IPS-NIHi7 (cell line): ENCODE results near the gene CFAP57.

Experiments used
- DNase-seq: peaks from one replicate; pipeline ENCODE4 v3.0.0; 2012; ENCODE audit warnings: mixed read lengths; ENCODE audit errors: extremely low spot score

CFAP57 gene

GRCh38 chr1:43255438-43256210 is 83.5 kb downstream of the CFAP57 start:
- DNase-seq, result no peak

GRCh38 chr1:43256675-43257570 is 84.8 kb downstream of the CFAP57 start:
- no peak for DNase-seq

GRCh38 chr1:43258370-43258769 is 86.2 kb downstream of the CFAP57 start:
- DNase-seq, result no peak

- DNase-seq, result no peak
Measured at GRCh38 chr1:43265431-43265830, 93.3 kb downstream of the CFAP57 start.

- DNase-seq, result no peak
Measured at GRCh38 chr1:43266881-43267280, 94.8 kb downstream of the CFAP57 start.

- no peak for DNase-seq
Measured at GRCh38 chr1:43267291-43267805, 95.2 kb downstream of the CFAP57 start.

- DNase-seq, result no peak
Measured at GRCh38 chr1:43267818-43268425, 95.8 kb downstream of the CFAP57 start.

- DNase-seq, result no peak
Measured at GRCh38 chr1:43269627-43270375, 97.7 kb downstream of the CFAP57 start, which contains the start of gene TMEM125. Gene TMEM125, plus strand, starts transcription at chr1:43269983. Its CDS starts 2,740 bp downstream, at chr1:43272723.

- DNase-seq, result peak; percentile 99
Measured at GRCh38 chr1:43270421-43271095, 98.4 kb downstream of the CFAP57 start.

- peak; percentile 58 for DNase-seq
Measured at GRCh38 chr1:43271186-43272118, 99.3 kb downstream of the CFAP57 start.

GRCh38 chr1:43272161-43272560 is 100.0 kb downstream of the CFAP57 start:
- no peak for DNase-seq

- DNase-seq, result no peak
Measured at GRCh38 chr1:43272576-43273571, 100.7 kb downstream of the CFAP57 start.

GRCh38 chr1:43273708-43274107 is 101.6 kb downstream of the CFAP57 start:
- DNase-seq, result no peak

GRCh38 chr1:43274125-43274803 is 102.1 kb downstream of the CFAP57 start:
- no peak for DNase-seq

- DNase-seq, result no peak
Measured at GRCh38 chr1:43274804-43275180, 102.7 kb downstream of the CFAP57 start.

- DNase-seq, result no peak
Measured at GRCh38 chr1:43275826-43276620, 103.9 kb downstream of the CFAP57 start.

- DNase-seq, result no peak
Measured at GRCh38 chr1:43276673-43277072, 104.5 kb downstream of the CFAP57 start.
